NB4 (cell line): ENCODE results near the gene PAK6.

ENCODE experiments used
- MAX ChIP-seq: IDR thresholded peaks from 2 replicates; pipeline ENCODE4 v1.6.1; 2011; ENCODE audit warnings: low read depth, low read length
- MYC ChIP-seq: IDR thresholded peaks from 2 replicates; pipeline ENCODE4 v1.6.1; 2011; ENCODE audit warnings: low read depth, low read length
- POLR2A ChIP-seq: IDR thresholded peaks from 2 replicates; pipeline ENCODE4 v1.6.1; 2011; ENCODE audit warnings: mild to moderate bottlenecking; ENCODE audit not compliant: insufficient read length; ENCODE audit errors: extremely low read depth
- TF ChIP-seq, protein P1 (sequence below): IDR thresholded peaks from one replicate; pipeline ENCODE4 v1.5.1; 2012; ENCODE audit warnings: low read depth, low read length

- TF ChIP-seq, protein P1, sequence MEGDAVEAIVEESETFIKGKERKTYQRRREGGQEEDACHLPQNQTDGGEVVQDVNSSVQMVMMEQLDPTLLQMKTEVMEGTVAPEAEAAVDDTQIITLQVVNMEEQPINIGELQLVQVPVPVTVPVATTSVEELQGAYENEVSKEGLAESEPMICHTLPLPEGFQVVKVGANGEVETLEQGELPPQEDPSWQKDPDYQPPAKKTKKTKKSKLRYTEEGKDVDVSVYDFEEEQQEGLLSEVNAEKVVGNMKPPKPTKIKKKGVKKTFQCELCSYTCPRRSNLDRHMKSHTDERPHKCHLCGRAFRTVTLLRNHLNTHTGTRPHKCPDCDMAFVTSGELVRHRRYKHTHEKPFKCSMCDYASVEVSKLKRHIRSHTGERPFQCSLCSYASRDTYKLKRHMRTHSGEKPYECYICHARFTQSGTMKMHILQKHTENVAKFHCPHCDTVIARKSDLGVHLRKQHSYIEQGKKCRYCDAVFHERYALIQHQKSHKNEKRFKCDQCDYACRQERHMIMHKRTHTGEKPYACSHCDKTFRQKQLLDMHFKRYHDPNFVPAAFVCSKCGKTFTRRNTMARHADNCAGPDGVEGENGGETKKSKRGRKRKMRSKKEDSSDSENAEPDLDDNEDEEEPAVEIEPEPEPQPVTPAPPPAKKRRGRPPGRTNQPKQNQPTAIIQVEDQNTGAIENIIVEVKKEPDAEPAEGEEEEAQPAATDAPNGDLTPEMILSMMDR, result no peak
- TF ChIP-seq POLR2A (no peak), MYC (no peak), MAX (no peak)
Observed at GRCh38 chr15:40322531-40323238, 83.8 kb downstream of the PAK6 start.
